HL-60 (cell line): ENCODE measurements around the gene PCTP.

Experiments
- POLR2AphosphoS5 ChIP-seq: IDR thresholded peaks from 2 replicates; pipeline ENCODE4 v1.6.1; 2012; ENCODE audit warnings: low read depth
- SPI1 ChIP-seq: IDR thresholded peaks from 2 replicates; pipeline ENCODE4 v1.6.1; 2012; ENCODE audit warnings: low read depth, mild to moderate bottlenecking, borderline replicate concordance
- TF ChIP-seq, protein P1 (sequence below): IDR thresholded peaks from one replicate; pipeline ENCODE4 v1.5.1; 2011; ENCODE audit warnings: low read length, control low read depth, inconsistent platforms; ENCODE audit not compliant: insufficient read depth

DNA sequence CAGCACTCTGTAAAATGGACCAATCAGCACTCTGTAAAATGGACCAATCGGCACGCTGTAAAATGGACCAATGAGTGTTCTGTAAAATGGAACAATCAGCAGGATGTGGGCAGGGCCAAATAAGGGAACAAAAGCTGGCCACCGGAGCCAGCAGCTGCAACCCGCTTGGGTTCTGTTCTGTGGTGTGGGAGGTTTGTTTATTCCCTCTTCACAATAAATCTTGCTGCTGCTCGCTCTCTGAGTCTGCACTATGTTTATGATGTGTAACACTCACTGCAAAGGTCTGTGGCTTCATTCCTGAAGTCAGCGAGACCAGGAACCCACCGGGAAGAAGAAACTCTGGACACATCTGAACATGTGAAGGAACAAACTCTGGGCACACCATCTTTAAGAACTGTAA lies 48.7 kb upstream of the PCTP start:
- TF ChIP-seq, protein P1, sequence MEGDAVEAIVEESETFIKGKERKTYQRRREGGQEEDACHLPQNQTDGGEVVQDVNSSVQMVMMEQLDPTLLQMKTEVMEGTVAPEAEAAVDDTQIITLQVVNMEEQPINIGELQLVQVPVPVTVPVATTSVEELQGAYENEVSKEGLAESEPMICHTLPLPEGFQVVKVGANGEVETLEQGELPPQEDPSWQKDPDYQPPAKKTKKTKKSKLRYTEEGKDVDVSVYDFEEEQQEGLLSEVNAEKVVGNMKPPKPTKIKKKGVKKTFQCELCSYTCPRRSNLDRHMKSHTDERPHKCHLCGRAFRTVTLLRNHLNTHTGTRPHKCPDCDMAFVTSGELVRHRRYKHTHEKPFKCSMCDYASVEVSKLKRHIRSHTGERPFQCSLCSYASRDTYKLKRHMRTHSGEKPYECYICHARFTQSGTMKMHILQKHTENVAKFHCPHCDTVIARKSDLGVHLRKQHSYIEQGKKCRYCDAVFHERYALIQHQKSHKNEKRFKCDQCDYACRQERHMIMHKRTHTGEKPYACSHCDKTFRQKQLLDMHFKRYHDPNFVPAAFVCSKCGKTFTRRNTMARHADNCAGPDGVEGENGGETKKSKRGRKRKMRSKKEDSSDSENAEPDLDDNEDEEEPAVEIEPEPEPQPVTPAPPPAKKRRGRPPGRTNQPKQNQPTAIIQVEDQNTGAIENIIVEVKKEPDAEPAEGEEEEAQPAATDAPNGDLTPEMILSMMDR, result no peak
- TF ChIP-seq SPI1 (no peak), POLR2AphosphoS5 (no peak)
